Breast epithelium (tissue), 3 donors: ENCODE measurements around the gene WNT4.

Experiments
- POLR2AphosphoS5 ChIP-seq, 3 donors: sonication (generic); formaldehyde crosslinking; IDR thresholded peaks; one replicate each; pipeline ENCODE4 v1.6.1; 2017; ENCODE audit warnings: antibody characterized with exemption in 3 of 3
- TF ChIP-seq, protein P1 (sequence below), 3 donors: fragments of 450-650 bp; IDR thresholded peaks; one replicate each; pipeline ENCODE4 v1.5.1; 2016 to 2017; ENCODE audit warnings: antibody characterized with exemption in 3 of 3, mild to moderate bottlenecking in 3 of 3, moderate library complexity in 3 of 3

GRCh38 chr1:22090867-22091266 is 52.0 kb downstream of the WNT4 start:
- TF ChIP-seq, protein P1, sequence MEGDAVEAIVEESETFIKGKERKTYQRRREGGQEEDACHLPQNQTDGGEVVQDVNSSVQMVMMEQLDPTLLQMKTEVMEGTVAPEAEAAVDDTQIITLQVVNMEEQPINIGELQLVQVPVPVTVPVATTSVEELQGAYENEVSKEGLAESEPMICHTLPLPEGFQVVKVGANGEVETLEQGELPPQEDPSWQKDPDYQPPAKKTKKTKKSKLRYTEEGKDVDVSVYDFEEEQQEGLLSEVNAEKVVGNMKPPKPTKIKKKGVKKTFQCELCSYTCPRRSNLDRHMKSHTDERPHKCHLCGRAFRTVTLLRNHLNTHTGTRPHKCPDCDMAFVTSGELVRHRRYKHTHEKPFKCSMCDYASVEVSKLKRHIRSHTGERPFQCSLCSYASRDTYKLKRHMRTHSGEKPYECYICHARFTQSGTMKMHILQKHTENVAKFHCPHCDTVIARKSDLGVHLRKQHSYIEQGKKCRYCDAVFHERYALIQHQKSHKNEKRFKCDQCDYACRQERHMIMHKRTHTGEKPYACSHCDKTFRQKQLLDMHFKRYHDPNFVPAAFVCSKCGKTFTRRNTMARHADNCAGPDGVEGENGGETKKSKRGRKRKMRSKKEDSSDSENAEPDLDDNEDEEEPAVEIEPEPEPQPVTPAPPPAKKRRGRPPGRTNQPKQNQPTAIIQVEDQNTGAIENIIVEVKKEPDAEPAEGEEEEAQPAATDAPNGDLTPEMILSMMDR (IDR thresholded peaks at IDR 0.05), result no peak
- TF ChIP-seq POLR2AphosphoS5 (IDR thresholded peaks at IDR 0.05), result no peak
